ENCODE results near the gene RFTN2.

GRCh38 chr2:197598450-197598849 lies 76.9 kb downstream of the RFTN2 start:
- TF ChIP-seq CTCF (optimal IDR thresholded peaks at IDR 0.05 in 1 of 3, IDR thresholded peaks at IDR 0.05 in 1 of 3, conservative IDR thresholded peaks at IDR 0.05 in 1 of 3; ENCODE audit: extremely low read depth in 1 of 3, insufficient read depth in 2 of 3, low read length in 3 of 3) (no peak), EZH2 (IDR thresholded peaks at IDR 0.05; ENCODE audit: low read length) (no peak)

Measured in keratinocyte (primary cell).